Effector memory CD4-positive, alpha-beta T cell (primary cell): ENCODE results near the gene NXF1.
"Not testable (repeated sequence)": the region's sequence is repeated elsewhere in the genome, so short reads cannot be mapped to it uniquely, and the experiment has no call there.

Source experiments
- DNase-seq, 3 donors: peaks; one replicate each; pipeline ENCODE4 v3.0.0-alpha.2; 2020
- H3K27ac ChIP-seq: 2 replicates; pipeline ENCODE4 v1.7.0; 2013; ENCODE audit warnings: mild to moderate bottlenecking, low read length, moderate library complexity; ENCODE audit not compliant: insufficient read depth, poor library complexity, severe bottlenecking
- H3K27me3 ChIP-seq: replicated peaks from 2 replicates; pipeline ENCODE4 v1.7.0; 2013; ENCODE audit warnings: mild to moderate bottlenecking, low read length; ENCODE audit not compliant: insufficient read depth, control insufficient read depth, poor library complexity, severe bottlenecking
- H3K36me3 ChIP-seq: 2 replicates; pipeline ENCODE4 v1.7.0; 2013; ENCODE audit warnings: mild to moderate bottlenecking, low read length, moderate library complexity; ENCODE audit not compliant: control insufficient read depth, insufficient read depth
- H3K4me1 ChIP-seq: 2 replicates; pipeline ENCODE4 v1.7.0; 2013; ENCODE audit warnings: low read length, mild to moderate bottlenecking; ENCODE audit not compliant: control insufficient read depth, insufficient read depth, poor library complexity, severe bottlenecking
- H3K4me3 ChIP-seq: 2 replicates; pipeline ENCODE4 v1.7.0; 2013; ENCODE audit warnings: low read length, low read depth, mild to moderate bottlenecking; ENCODE audit not compliant: insufficient read depth, poor library complexity, severe bottlenecking
- H3K9me3 ChIP-seq: 2 replicates; pipeline ENCODE4 v1.7.0; 2013; ENCODE audit warnings: mild to moderate bottlenecking, low read length, moderate library complexity; ENCODE audit not compliant: control insufficient read depth

The NXF1 gene

GRCh38 chr11:62760867-62761227, 44.4 kb downstream of the NXF1 start:
- H3K27ac ChIP-seq = peak overlapping the region; percentile 18
- H3K36me3 ChIP-seq, DNase-seq, H3K27me3 ChIP-seq, H3K4me3 ChIP-seq, H3K9me3 ChIP-seq: not testable (repeated sequence)
- H3K4me1 ChIP-seq = peaks cover 16% of the 10 kb centered on the region

DNA sequence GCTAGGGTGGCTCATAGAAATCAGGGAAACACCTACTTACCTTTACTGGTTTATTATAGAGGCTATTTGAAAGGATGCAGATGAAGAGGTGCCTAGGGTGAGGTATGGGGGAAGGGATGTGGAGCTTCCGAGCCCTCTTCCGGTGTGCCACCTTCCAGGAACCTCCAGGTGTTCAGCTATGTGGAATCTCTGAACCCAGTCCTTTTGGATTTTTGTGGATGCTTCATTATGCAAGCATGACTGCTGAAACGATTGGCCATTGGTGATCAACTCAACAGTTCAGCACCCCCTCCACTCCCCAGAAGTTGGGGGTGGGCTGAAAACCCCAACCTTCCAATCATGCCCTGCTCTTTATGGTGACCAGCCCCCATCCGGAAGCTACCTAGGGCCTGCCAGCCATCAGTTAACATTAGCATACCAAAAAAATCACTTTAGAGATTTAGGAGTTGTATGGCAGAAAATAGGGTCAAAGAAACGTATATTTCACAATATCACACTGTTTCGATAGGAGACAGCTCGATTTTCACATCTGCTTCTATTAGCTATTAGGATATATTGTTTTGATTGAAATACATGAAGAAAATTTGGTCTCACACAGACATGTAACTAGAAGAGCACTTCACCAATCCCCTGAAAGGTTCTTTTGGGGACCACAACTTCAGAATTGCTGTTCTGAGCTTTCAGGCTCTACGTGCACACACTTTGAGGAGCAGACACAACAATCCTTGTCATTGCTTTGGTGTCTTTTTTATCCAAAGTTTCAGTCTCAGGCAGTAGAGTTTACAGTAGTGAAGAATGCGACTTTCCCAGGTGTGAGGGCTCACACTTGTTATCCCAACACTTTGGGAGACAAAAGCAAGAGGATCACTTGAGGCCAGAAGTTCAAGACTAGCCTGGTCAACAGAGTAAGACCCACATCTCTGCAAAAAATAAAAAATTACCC, 47.1 kb downstream of the NXF1 start:
- no peaks in the 10 kb centered on the region for H3K9me3 ChIP-seq
- no peak overlapping the region for H3K27ac ChIP-seq
- peaks cover 27% of the 10 kb centered on the region for H3K4me1 ChIP-seq
- no peaks in the 10 kb centered on the region for H3K27me3 ChIP-seq
- no peaks in the 10 kb centered on the region for H3K36me3 ChIP-seq
- H3K4me3 ChIP-seq = no peak overlapping the region
- DNase-seq = no peak

DNA sequence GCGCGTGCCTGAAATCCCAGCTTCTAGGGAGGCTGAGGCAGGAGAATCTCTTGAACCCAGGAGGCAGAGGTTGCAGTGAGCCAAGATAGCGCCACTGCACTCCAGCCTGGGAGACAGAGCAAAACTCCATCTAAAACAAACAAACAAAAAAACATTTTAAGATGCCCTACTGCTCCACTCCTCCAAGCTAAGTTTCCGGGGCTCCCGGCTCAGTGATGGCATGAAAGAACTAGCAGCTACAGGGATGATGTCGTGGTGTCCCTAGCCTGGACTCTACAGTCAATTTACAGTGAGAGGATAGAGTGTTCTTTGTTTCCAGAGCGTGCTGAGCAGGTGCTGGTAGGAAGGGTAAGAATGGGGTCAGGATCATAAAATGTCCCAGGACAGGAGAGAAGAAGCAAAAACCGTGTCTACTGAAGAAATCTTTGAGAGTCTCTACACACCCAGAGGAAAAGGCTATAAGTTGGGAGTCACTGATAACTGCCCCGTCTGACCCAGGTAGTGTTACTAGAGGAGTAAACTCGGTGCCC, 50.1 kb downstream of the NXF1 start:
- Histone ChIP-seq H3K36me3 (peaks cover 8% of the 10 kb centered on the region), H3K4me1 (peaks cover 18% of the 10 kb centered on the region), H3K4me3 (no peak overlapping the region), H3K9me3 (no peaks in the 10 kb centered on the region), H3K27ac (no peak overlapping the region), H3K27me3 (no peaks in the 10 kb centered on the region)
- no peak for DNase-seq

GRCh38 chr11:62753736-62754603, 51.3 kb downstream of the NXF1 start, which contains the start of gene ZBTB3:
ZBTB3 (minus strand) TSS chr11:62754160; CDS start chr11:62753664, 496 bp downstream.
- Histone ChIP-seq H3K27ac (peak within 1 kb of the TSS; percentile 95), H3K27me3 (no peaks in the 10 kb centered on the region), H3K4me3 (peak within 1 kb of the TSS; percentile 90), H3K4me1 (peaks cover 18% of the 10 kb centered on the region), H3K36me3 (peaks cover 8% of the 10 kb centered on the region), H3K9me3 (no peaks in the 10 kb centered on the region)
- peak; percentile 93 to 96 (median 95) for DNase-seq

GRCh38 chr11:62752994-62753735, 52.1 kb downstream of the NXF1 start:
- no peaks in the 10 kb centered on the region for H3K27me3 ChIP-seq
- peak overlapping the region; percentile 95 for H3K27ac ChIP-seq
- H3K9me3 ChIP-seq = no peaks in the 10 kb centered on the region
- peaks cover 8% of the 10 kb centered on the region for H3K36me3 ChIP-seq
- peak overlapping the region; percentile 90 for H3K4me3 ChIP-seq
- H3K4me1 ChIP-seq = peaks cover 18% of the 10 kb centered on the region
- DNase-seq = no peak

DNA sequence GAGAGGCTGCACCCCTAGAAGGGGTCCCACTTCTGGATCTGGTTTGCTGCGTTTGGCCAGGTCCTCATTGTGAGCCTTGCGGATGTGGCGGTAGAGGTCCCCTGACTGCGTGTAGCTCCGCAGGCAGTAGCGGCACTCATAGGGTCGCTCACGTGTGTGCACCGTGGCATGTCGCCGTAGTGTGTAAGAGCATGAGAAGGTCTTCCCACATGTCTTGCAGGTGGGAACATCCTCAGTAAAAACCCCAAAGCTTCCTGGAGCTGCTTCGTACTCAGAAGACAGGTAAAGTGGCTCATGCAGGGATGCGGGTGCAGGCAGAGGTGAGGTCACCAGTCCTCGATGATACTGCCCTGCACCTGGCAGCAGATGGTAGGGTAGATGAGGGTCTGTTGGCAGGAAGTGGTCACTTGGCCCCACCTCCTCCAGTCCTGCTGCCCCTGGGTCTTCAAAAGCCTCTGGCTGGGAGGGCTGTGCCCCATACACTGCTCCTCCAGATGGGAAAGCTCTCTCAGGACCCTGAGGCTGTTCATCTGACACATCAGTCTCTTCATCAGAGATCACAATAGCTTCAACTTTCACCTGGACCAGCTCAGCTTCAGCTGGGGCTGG, 53.0 kb downstream of the NXF1 start:
- no peak overlapping the region for H3K27ac ChIP-seq
- H3K4me3 ChIP-seq = no peak overlapping the region
- no peaks in the 10 kb centered on the region for H3K9me3 ChIP-seq
- DNase-seq = no peak
- H3K36me3 ChIP-seq = peaks cover 8% of the 10 kb centered on the region
- no peaks in the 10 kb centered on the region for H3K27me3 ChIP-seq
- H3K4me1 ChIP-seq = peaks cover 18% of the 10 kb centered on the region

GRCh38 chr11:62749931-62750330, 55.3 kb downstream of the NXF1 start:
- DNase-seq, H3K27me3 ChIP-seq, H3K4me3 ChIP-seq, H3K9me3 ChIP-seq, H3K27ac ChIP-seq, H3K36me3 ChIP-seq: not testable (repeated sequence)
- H3K4me1 ChIP-seq = peaks cover 18% of the 10 kb centered on the region

GRCh38 chr11:62747475-62748160, 57.6 kb downstream of the NXF1 start:
- Histone ChIP-seq H3K4me1 (peaks cover 2% of the 10 kb centered on the region), H3K27ac (no peak overlapping the region), H3K27me3 (no peaks in the 10 kb centered on the region), H3K9me3 (no peaks in the 10 kb centered on the region), H3K36me3 (peaks cover 8% of the 10 kb centered on the region), H3K4me3 (no peak overlapping the region)
- DNase-seq = no peak
